ENCODE results near the gene ADGRL3.

Gene ADGRL3

DNA sequence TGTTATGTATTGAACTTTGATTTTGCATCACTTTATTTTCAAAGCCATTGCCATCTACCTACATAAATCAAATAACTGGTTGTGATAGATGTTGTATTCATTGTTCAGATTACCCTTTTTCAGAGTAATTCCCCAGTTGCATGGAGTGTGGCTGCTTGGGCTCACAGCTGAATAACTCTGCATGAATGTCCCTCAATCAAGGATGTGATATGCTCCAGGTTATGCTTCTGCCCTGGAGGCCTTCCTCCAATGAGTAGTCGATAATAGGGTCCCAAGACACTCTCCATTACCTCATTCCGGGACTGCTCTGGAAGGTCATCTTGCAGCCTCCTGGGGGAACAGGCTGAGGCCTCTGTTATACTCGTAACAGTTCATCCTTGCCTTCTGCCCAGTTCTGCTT, 251.8 kb downstream of the ADGRL3 start:
- no peaks in the 10 kb centered on the region for H3K27me3 ChIP-seq (ENCODE audit: insufficient read depth, low read depth)
- H4K20me1 ChIP-seq (ENCODE audit: insufficient read depth): no peaks in the 10 kb centered on the region
- no peak overlapping the region for H3K9ac ChIP-seq
- H3K4me1 ChIP-seq (ENCODE audit: low read depth, poor library complexity, severe bottlenecking): no peaks in the 10 kb centered on the region
- no peaks in the 10 kb centered on the region for H3K79me2 ChIP-seq (ENCODE audit: insufficient read depth, low read depth)
- H3K36me3 ChIP-seq (ENCODE audit: insufficient read depth): no peaks in the 10 kb centered on the region
- no peak overlapping the region for H2AFZ ChIP-seq (ENCODE audit: low read depth)
- no peak overlapping the region for H3K27ac ChIP-seq
- H3K4me3 ChIP-seq (IDR thresholded peaks at IDR 0.05; ENCODE audit: insufficient read depth, low read depth, low read length): no peak overlapping the region
- no peak overlapping the region for H3K4me2 ChIP-seq
- TF ChIP-seq, protein P1, sequence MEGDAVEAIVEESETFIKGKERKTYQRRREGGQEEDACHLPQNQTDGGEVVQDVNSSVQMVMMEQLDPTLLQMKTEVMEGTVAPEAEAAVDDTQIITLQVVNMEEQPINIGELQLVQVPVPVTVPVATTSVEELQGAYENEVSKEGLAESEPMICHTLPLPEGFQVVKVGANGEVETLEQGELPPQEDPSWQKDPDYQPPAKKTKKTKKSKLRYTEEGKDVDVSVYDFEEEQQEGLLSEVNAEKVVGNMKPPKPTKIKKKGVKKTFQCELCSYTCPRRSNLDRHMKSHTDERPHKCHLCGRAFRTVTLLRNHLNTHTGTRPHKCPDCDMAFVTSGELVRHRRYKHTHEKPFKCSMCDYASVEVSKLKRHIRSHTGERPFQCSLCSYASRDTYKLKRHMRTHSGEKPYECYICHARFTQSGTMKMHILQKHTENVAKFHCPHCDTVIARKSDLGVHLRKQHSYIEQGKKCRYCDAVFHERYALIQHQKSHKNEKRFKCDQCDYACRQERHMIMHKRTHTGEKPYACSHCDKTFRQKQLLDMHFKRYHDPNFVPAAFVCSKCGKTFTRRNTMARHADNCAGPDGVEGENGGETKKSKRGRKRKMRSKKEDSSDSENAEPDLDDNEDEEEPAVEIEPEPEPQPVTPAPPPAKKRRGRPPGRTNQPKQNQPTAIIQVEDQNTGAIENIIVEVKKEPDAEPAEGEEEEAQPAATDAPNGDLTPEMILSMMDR (conservative IDR thresholded peaks at IDR 0.05; ENCODE audit: low read depth, low read length): no peak

DNA sequence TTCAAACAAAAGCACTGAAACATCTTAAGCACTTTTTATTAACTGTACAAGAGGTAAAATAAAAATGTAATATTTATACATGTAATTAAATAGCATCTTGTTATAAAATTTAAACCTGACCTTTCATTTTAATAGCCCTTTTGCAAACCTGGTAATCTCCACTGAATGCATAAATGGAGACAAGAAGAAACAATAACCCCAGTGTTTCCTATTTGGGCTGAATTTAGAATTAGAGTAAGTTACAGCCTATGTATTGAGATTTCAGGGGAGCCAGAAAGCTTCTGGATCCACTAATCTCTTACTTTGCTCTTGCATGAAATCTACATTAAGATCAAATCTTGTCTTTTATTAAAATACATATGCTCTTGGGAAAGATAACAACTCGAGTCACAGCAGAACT, 261.8 kb downstream of the ADGRL3 start:
- no peak overlapping the region for H3K27ac ChIP-seq
- H2AFZ ChIP-seq (ENCODE audit: low read depth): no peak overlapping the region
- H3K27me3 ChIP-seq (ENCODE audit: insufficient read depth, low read depth): no peaks in the 10 kb centered on the region
- H3K36me3 ChIP-seq (ENCODE audit: insufficient read depth): no peaks in the 10 kb centered on the region
- H4K20me1 ChIP-seq (ENCODE audit: insufficient read depth): no peaks in the 10 kb centered on the region
- TF ChIP-seq, protein P1 (conservative IDR thresholded peaks at IDR 0.05; ENCODE audit: low read depth, low read length): no peak
- no peaks in the 10 kb centered on the region for H3K79me2 ChIP-seq (ENCODE audit: insufficient read depth, low read depth)
- no peak overlapping the region for H3K4me3 ChIP-seq (IDR thresholded peaks at IDR 0.05; ENCODE audit: insufficient read depth, low read depth, low read length)
- no peaks in the 10 kb centered on the region for H3K4me1 ChIP-seq (ENCODE audit: low read depth, poor library complexity, severe bottlenecking)
- no peak overlapping the region for H3K4me2 ChIP-seq
- H3K9ac ChIP-seq: no peak overlapping the region

DNA sequence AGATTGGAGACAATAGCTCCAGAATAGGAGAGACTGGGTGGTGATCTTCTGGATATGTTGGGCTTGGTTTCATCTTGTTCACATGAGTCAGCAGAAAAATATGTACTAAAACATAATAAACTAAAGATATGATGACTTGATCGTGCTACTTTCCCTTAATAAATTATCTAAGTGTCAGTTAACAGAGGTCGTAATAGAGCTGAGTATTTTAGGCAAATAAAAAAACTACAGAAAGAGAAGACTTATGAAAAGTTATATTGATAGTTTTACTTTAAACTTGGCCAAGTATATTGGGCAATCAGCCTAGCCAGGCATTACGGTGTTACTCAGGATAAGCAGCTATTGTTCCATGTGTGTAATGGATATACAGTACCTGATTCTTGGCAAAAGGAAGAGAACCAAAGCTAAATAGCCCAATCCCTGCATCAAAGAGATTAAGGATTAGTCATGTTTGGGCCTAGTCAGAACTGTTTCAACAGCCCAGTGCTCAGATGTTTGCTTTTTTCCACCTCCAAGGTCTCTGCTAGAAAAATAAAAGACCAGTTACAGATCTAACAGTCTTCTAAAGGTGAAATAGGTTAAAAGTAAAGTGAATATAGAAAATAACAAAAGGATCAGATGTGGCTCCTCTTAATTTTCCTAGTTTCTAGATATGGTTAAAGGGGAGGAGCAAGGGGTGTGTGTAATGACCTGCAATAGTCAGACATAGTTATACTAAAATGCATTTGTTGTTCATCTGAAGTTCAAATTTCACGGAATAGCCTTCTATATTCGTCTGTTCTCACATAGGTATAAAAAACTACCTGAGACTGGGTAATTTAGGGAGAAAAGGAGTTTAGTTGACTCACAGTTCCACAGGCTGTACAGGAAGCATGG, 262.6 kb downstream of the ADGRL3 start:
- no peak overlapping the region for H3K27ac ChIP-seq

DNA sequence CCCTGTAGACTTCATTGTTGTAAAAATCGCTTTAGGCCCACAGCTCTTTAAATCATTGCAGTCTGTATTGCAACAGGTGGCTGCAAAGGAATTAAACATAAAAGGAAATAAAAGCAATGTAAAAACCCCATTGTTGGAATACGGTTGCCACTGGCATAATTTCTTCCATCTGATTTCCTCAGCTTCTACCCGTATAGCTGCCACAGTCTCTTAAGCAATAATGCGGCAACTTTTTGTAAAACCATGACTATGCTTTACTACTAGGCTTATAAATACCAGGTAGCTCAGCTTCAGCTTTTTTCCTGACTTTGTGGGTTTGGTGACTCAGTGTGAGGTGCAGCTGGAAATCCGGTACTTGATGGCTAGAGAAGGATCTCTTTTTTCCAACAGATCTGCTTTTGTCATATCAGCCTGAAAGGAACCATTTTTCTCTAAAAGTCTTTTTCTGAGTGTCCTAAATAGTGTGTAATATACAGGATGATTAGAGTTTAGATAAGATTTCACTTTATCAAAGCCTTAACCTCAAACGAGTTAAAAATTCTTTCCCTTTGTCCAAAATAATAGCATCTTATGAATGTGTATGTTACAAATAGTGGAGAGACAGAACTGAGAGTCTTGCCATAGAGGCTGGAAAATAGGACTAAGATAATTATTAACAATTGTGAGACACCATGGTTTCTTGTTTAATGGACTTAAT, 268.0 kb downstream of the ADGRL3 start:
- Histone ChIP-seq H3K4me3 (IDR thresholded peaks at IDR 0.05; ENCODE audit: insufficient read depth, low read depth, low read length) (no peak overlapping the region), H3K79me2 (ENCODE audit: insufficient read depth, low read depth) (no peaks in the 10 kb centered on the region), H3K4me2 (no peak overlapping the region), H2AFZ (ENCODE audit: low read depth) (no peak overlapping the region), H3K27me3 (ENCODE audit: insufficient read depth, low read depth) (no peaks in the 10 kb centered on the region), H3K9ac (no peak overlapping the region), H3K36me3 (ENCODE audit: insufficient read depth) (no peaks in the 10 kb centered on the region), H3K4me1 (ENCODE audit: low read depth, poor library complexity, severe bottlenecking) (no peaks in the 10 kb centered on the region), H3K27ac (no peak overlapping the region), H4K20me1 (ENCODE audit: insufficient read depth) (no peaks in the 10 kb centered on the region)
- TF ChIP-seq, protein P1 (conservative IDR thresholded peaks at IDR 0.05; ENCODE audit: low read depth, low read length): no peak

More for the DNA sequence above, 262.6 kb downstream of the ADGRL3 start:
- H3K27me3 ChIP-seq (ENCODE audit: insufficient read depth, low read depth): no peaks in the 10 kb centered on the region
- H3K4me1 ChIP-seq (ENCODE audit: low read depth, poor library complexity, severe bottlenecking): no peaks in the 10 kb centered on the region
- TF ChIP-seq, protein P1 (conservative IDR thresholded peaks at IDR 0.05; ENCODE audit: low read depth, low read length): no peak
- no peaks in the 10 kb centered on the region for H4K20me1 ChIP-seq (ENCODE audit: insufficient read depth)
- no peaks in the 10 kb centered on the region for H3K36me3 ChIP-seq (ENCODE audit: insufficient read depth)
- H3K4me3 ChIP-seq (IDR thresholded peaks at IDR 0.05; ENCODE audit: insufficient read depth, low read depth, low read length): no peak overlapping the region
- H2AFZ ChIP-seq (ENCODE audit: low read depth): no peak overlapping the region
- no peak overlapping the region for H3K4me2 ChIP-seq
- H3K9ac ChIP-seq: no peak overlapping the region
- H3K79me2 ChIP-seq (ENCODE audit: insufficient read depth, low read depth): no peaks in the 10 kb centered on the region
